IMR-90 (cell line): ENCODE measurements around the gene EPB41L4A. TPM values are rescaled to one million over a fixed set of nuclear protein-coding genes. Genes with fewer than 3 reads are reported as not detected.

ENCODE experiments used
- ATAC-seq: fragments of 200-7000 bp; cut with Tn5 transposase; 2 replicates; pipeline ENCODE4 v1.9.1; 2020; ENCODE audit warnings: low read depth, mild to moderate bottlenecking, moderate library complexity
- BruUV-seq: library from RNA; stranded (reverse); fragments of 400-500 nt; replicated peaks from 2 replicates; lab custom pipeline; 2021; lab: Mats Ljungman, UMichigan
- CTCF ChIA-PET: fragments of 300-600 bp; formaldehyde crosslinking; extraction: SDS; loops from one replicate; lab custom pipeline; 2021; ENCODE audit warnings: antibody characterized with exemption; lab: Yijun Ruan, JAX
- POLR2A ChIA-PET: fragments of 300-600 bp; sonication (Branson Sonifier 250); formaldehyde crosslinking; loops from one replicate; lab custom pipeline; 2022; ENCODE audit warnings: antibody characterized with exemption; ENCODE audit not compliant: unreplicated experiment; lab: Charles Lee
- DNase-seq: peaks from one replicate; pipeline ENCODE4 v3.0.0; 2013
- H2AFZ ChIP-seq: replicated peaks from 2 replicates; pipeline ENCODE3; 2013; ENCODE audit warnings: low read length, mild to moderate bottlenecking; ENCODE audit not compliant: poor library complexity
- H2AK5ac ChIP-seq: 2 replicates; pipeline ENCODE4 v1.6.1; 2013; ENCODE audit warnings: low read depth, low read length, inconsistent platforms
- H2AK9ac ChIP-seq: replicated peaks from 2 replicates; pipeline ENCODE3; 2013; ENCODE audit warnings: mild to moderate bottlenecking, low read depth, low read length, moderate library complexity; ENCODE audit not compliant: poor library complexity
- H2BK120ac ChIP-seq: 2 replicates; pipeline ENCODE4 v1.6.1; 2013; ENCODE audit warnings: low read depth, low read length, inconsistent platforms
- H2BK15ac ChIP-seq: 3 replicates; pipeline ENCODE4 v1.6.1; 2013; ENCODE audit warnings: low read depth, low read length, inconsistent platforms
- H2BK20ac ChIP-seq: 2 replicates; pipeline ENCODE4 v1.6.1; 2013; ENCODE audit warnings: low read depth, mild to moderate bottlenecking, inconsistent platforms, low read length, moderate library complexity
- H2BK5ac ChIP-seq: 2 replicates; pipeline ENCODE4 v1.6.1; 2013; ENCODE audit warnings: mild to moderate bottlenecking, low read depth, low read length, inconsistent platforms; ENCODE audit not compliant: poor library complexity, severe bottlenecking
- H3K14ac ChIP-seq: replicated peaks from 2 replicates; pipeline ENCODE4 v1.6.1; 2013; ENCODE audit warnings: low read depth, low read length, inconsistent platforms
- H3K18ac ChIP-seq: 2 replicates; pipeline ENCODE4 v1.6.1; 2013; ENCODE audit warnings: low read depth, low read length, control low read depth
- H3K23ac ChIP-seq: 2 replicates; pipeline ENCODE4 v1.6.1; 2013; ENCODE audit warnings: low read depth, low read length, inconsistent platforms
- H3K27ac ChIP-seq: 2 replicates; pipeline ENCODE4 v1.5.1; 2013; ENCODE audit warnings: mild to moderate bottlenecking, control low read depth, low read length; ENCODE audit not compliant: insufficient read depth
- H3K27me3 ChIP-seq: 2 replicates; pipeline ENCODE4 v1.6.1; 2013; ENCODE audit warnings: low read length; ENCODE audit not compliant: control insufficient read depth, insufficient read depth
- H3K36me3 ChIP-seq: 2 replicates; pipeline ENCODE4 v1.6.1; 2013; ENCODE audit warnings: low read length, mixed read lengths; ENCODE audit not compliant: control insufficient read depth, insufficient read depth
- H3K4ac ChIP-seq: 2 replicates; pipeline ENCODE4 v1.6.1; 2013; ENCODE audit warnings: low read depth, low read length, inconsistent platforms
- H3K4me1 ChIP-seq: 2 replicates; pipeline ENCODE4 v1.6.1; 2013; ENCODE audit warnings: low read length, mixed read lengths; ENCODE audit not compliant: control insufficient read depth, insufficient read depth
- H3K4me2 ChIP-seq: 2 replicates; pipeline ENCODE4 v1.6.1; 2013; ENCODE audit warnings: low read depth, mild to moderate bottlenecking, control low read depth, low read length, moderate library complexity
- H3K4me3 ChIP-seq: 2 replicates; pipeline ENCODE4 v1.5.1; 2013; ENCODE audit warnings: low read depth, mild to moderate bottlenecking, control low read depth, low read length, moderate library complexity; ENCODE audit not compliant: insufficient read depth
- H3K56ac ChIP-seq: 2 replicates; pipeline ENCODE4 v1.6.1; 2013; ENCODE audit warnings: low read length, inconsistent platforms; ENCODE audit not compliant: insufficient read depth; ENCODE audit errors: extremely low read depth
- H3K79me1 ChIP-seq, 2 experiments: 2 replicates each; pipeline ENCODE4 v1.6.1; 2013; ENCODE audit warnings: low read length in 2 of 2, inconsistent platforms in 1 of 2, low read depth in 1 of 2
- H3K9ac ChIP-seq: 2 replicates; pipeline ENCODE4 v1.6.1; 2013; ENCODE audit warnings: low read depth, low read length, control low read depth
- H3K9me1 ChIP-seq: 2 replicates; pipeline ENCODE4 v1.6.1; 2013; ENCODE audit warnings: low read length, inconsistent platforms; ENCODE audit not compliant: insufficient read depth
- H3K9me3 ChIP-seq: 2 replicates; pipeline ENCODE4 v1.6.1; 2013; ENCODE audit warnings: low read length; ENCODE audit not compliant: control insufficient read depth, insufficient read depth
- H4K20me1 ChIP-seq: 2 replicates; pipeline ENCODE4 v1.6.1; 2013; ENCODE audit warnings: low read length, inconsistent platforms; ENCODE audit not compliant: insufficient read depth
- H4K5ac ChIP-seq: 2 replicates; pipeline ENCODE4 v1.6.1; 2013; ENCODE audit warnings: mild to moderate bottlenecking, low read depth, low read length, control low read depth
- H4K8ac ChIP-seq, 2 experiments: 2 replicates each; pipeline ENCODE4 v1.6.1; 2013; ENCODE audit warnings: low read depth in 2 of 2, low read length in 2 of 2, control low read depth in 1 of 2, inconsistent platforms in 1 of 2
- H4K91ac ChIP-seq: 2 replicates; pipeline ENCODE4 v1.6.1; 2013; ENCODE audit warnings: low read depth, low read length, inconsistent platforms; ENCODE audit not compliant: insufficient read depth
- CEBPB ChIP-seq: IDR thresholded peaks from 2 replicates; pipeline ENCODE4 v1.6.1; 2012; ENCODE audit warnings: low read depth, low read length, improper control_type of control experiment
- CHD1 ChIP-seq: IDR thresholded peaks from 2 replicates; pipeline ENCODE4 v1.6.1; 2012; ENCODE audit warnings: low read depth, low read length, improper control_type of control experiment
- FOS ChIP-seq: fragments of 150-350 bp; IDR thresholded peaks from 2 replicates; pipeline ENCODE4 v1.6.1; 2016; ENCODE audit warnings: low read depth, low read length
- MAZ ChIP-seq: IDR thresholded peaks from 2 replicates; pipeline ENCODE4 v1.6.1; 2012; ENCODE audit warnings: low read depth, mild to moderate bottlenecking, low read length, improper control_type of control experiment, moderate library complexity, borderline replicate concordance
- NFE2L2 ChIP-seq: fragments of 150-350 bp; IDR thresholded peaks from 2 replicates; pipeline ENCODE4 v1.6.1; 2016; ENCODE audit warnings: low read depth, mild to moderate bottlenecking, low read length
- RAD21 ChIP-seq: IDR thresholded peaks from 2 replicates; pipeline ENCODE4 v1.6.1; 2012; ENCODE audit warnings: low read length, improper control_type of control experiment
- RCOR1 ChIP-seq: IDR thresholded peaks from 2 replicates; pipeline ENCODE4 v1.6.1; 2012; ENCODE audit warnings: mild to moderate bottlenecking, low read length, improper control_type of control experiment; ENCODE audit not compliant: insufficient replicate concordance
- RFX5 ChIP-seq: IDR thresholded peaks from 2 replicates; pipeline ENCODE4 v1.8.0; 2012; ENCODE audit warnings: low read depth, mild to moderate bottlenecking, low read length, moderate library complexity
- SMC3 ChIP-seq: fragments of 150-350 bp; IDR thresholded peaks from 2 replicates; pipeline ENCODE4 v1.6.1; 2016; ENCODE audit warnings: low read depth, mild to moderate bottlenecking, antibody characterized with exemption, low read length, moderate library complexity
- WGBS, 2 experiments: methylation state at CpG; one replicate each; pipeline versions ENCODE4 v1.1.5 to v1.1.7; 2013; ENCODE audit warnings: missing lambda C conversion rate in 2 of 2; ENCODE audit not compliant: insufficient read length in 1 of 2; ENCODE audit errors: extremely low coverage in 2 of 2; 5-methylcytosine and 5-hydroxymethylcytosine counted together
- dilution Hi-C: fragments of 300-500 bp; cut with HindIII; formaldehyde crosslinking; loops from one replicate; pipeline ENCODE4 v1.14.3; 2018; ENCODE audit warnings: low sequenced_read_pairs; ENCODE audit not compliant: unreplicated experiment
- in situ Hi-C: fragments of 300-500 bp; cut with MboI; formaldehyde crosslinking; loops from 3 replicates; pipeline ENCODE4 v1.14.3; 2019; ENCODE audit warnings: low sequenced_read_pairs, inconsistent platforms, mixed read lengths
- intact Hi-C: fragments of 100-400 bp; cut with micrococcal nuclease; formaldehyde crosslinking; loops from 2 replicates; pipeline ENCODE4 v1.10.0; 2022
- polyA plus RNA-seq, 3 experiments: library from polyadenylated mRNA; depleted of rRNA; stranded (reverse); fragments of >200 nt; gene quantifications; 2 replicates each; pipeline ENCODE4 v1.2.3, GENCODE V29; 2012; ENCODE audit warnings: low replicate concordance in 1 of 3
- total RNA-seq: library from RNA; depleted of rRNA; stranded (reverse); fragments of >200 nt; gene quantifications from 2 replicates; pipeline ENCODE4 v1.2.3, GENCODE V29; 2012
- TF ChIP-seq, protein P1 (sequence below): conservative IDR thresholded peaks from 2 replicates; pipeline ENCODE4 v1.5.1; 2012; ENCODE audit warnings: mild to moderate bottlenecking, low read depth, low read length, improper control_type of control experiment
- TF ChIP-seq, protein P2 (sequence below): fragments of 150-350 bp; IDR thresholded peaks from 2 replicates; pipeline ENCODE4 v1.6.1; 2016; ENCODE audit warnings: low read depth, mild to moderate bottlenecking, low read length, moderate library complexity, borderline replicate concordance
- TF ChIP-seq, protein P3 (sequence below): fragments of 150-350 bp; IDR thresholded peaks from 2 replicates; pipeline ENCODE4 v1.6.1; 2017; ENCODE audit warnings: mild to moderate bottlenecking, antibody characterized with exemption, low read length, low read depth

Gene EPB41L4A
- total and polyA plus RNA-seq, 2 of the 4 experiments (the other 2 are of a cell fraction), result under 0.01 to 0.02 TPM

DNA sequence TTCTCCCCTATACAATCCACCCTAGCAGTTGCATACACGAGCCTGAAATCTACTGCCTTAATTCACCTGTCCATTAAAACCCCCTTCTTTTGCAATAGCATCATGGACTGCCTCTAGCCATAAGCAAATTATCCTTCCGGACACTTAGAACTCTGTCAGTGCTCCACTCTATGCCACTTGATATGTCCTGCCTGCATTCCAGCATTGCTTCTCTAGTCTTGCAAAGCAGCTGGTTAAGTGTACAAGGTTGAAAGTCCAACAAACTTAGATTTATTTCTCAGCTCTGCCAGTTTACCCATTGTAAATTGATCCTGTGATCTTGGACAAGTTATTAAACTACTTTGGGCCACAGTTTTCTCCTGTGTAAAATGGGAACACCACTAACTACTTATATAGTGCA is 197.9 kb downstream of the EPB41L4A start:
- in situ Hi-C loops, result no loop called here
- Histone ChIP-seq H4K91ac (no peak overlapping the region), H3K4ac (no peak overlapping the region), H4K8ac (no peak overlapping the region), H3K9me3 (no peaks in the 10 kb centered on the region), H3K56ac (no peak overlapping the region), H2AK9ac (no peak overlapping the region), H2AFZ (no peak overlapping the region), H2BK15ac (no peak overlapping the region), H2BK5ac (no peak overlapping the region), H3K79me1 (no peaks in the 10 kb centered on the region), H2AK5ac (no peak overlapping the region), H3K4me2 (no peak overlapping the region), H2BK20ac (no peak overlapping the region), H3K14ac (no peak overlapping the region), H2BK120ac (no peak overlapping the region), H3K9ac (no peak overlapping the region), H3K36me3 (no peaks in the 10 kb centered on the region), H3K9me1 (no peaks in the 10 kb centered on the region), H3K4me3 (no peak overlapping the region), H3K23ac (no peak overlapping the region), H3K27me3 (no peaks in the 10 kb centered on the region; the same call in none of the 2 replicates), H3K27ac (no peak overlapping the region), H3K4me1 (no peaks in the 10 kb centered on the region), H4K5ac (no peak overlapping the region), H4K20me1 (no peaks in the 10 kb centered on the region), H3K18ac (no peak overlapping the region)
- intact Hi-C loops, result no loop called here
- CTCF ChIA-PET, result interaction anchor here (1.1 kb wide), 1 partner anchor 18 kb away, joined by 3 read pairs; no protein-coding TSS in a partner anchor
- dilution Hi-C loops, result no loop called here
- no peak for TF ChIP-seq CEBPB
- TF ChIP-seq RAD21, result no peak
- TF ChIP-seq RFX5, result no peak
- TF ChIP-seq, protein P1, sequence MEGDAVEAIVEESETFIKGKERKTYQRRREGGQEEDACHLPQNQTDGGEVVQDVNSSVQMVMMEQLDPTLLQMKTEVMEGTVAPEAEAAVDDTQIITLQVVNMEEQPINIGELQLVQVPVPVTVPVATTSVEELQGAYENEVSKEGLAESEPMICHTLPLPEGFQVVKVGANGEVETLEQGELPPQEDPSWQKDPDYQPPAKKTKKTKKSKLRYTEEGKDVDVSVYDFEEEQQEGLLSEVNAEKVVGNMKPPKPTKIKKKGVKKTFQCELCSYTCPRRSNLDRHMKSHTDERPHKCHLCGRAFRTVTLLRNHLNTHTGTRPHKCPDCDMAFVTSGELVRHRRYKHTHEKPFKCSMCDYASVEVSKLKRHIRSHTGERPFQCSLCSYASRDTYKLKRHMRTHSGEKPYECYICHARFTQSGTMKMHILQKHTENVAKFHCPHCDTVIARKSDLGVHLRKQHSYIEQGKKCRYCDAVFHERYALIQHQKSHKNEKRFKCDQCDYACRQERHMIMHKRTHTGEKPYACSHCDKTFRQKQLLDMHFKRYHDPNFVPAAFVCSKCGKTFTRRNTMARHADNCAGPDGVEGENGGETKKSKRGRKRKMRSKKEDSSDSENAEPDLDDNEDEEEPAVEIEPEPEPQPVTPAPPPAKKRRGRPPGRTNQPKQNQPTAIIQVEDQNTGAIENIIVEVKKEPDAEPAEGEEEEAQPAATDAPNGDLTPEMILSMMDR, result no peak
- TF ChIP-seq SMC3, result no peak
- TF ChIP-seq MAZ, result no peak
- TF ChIP-seq NFE2L2, result no peak
- TF ChIP-seq, protein P2, sequence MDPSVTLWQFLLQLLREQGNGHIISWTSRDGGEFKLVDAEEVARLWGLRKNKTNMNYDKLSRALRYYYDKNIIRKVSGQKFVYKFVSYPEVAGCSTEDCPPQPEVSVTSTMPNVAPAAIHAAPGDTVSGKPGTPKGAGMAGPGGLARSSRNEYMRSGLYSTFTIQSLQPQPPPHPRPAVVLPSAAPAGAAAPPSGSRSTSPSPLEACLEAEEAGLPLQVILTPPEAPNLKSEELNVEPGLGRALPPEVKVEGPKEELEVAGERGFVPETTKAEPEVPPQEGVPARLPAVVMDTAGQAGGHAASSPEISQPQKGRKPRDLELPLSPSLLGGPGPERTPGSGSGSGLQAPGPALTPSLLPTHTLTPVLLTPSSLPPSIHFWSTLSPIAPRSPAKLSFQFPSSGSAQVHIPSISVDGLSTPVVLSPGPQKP, result no peak
- TF ChIP-seq, protein P3, sequence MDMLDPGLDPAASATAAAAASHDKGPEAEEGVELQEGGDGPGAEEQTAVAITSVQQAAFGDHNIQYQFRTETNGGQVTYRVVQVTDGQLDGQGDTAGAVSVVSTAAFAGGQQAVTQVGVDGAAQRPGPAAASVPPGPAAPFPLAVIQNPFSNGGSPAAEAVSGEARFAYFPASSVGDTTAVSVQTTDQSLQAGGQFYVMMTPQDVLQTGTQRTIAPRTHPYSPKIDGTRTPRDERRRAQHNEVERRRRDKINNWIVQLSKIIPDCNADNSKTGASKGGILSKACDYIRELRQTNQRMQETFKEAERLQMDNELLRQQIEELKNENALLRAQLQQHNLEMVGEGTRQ, result no peak
- no peak for TF ChIP-seq FOS
- TF ChIP-seq CHD1, result no peak
- no peak for TF ChIP-seq RCOR1
- DNase-seq (no peak), ATAC-seq (no peak)
- no TSS peak for BruUV-seq
- POLR2A ChIA-PET, result no interaction called here
- WGBS, 2 experiments, result 17% methylated on average over 1 of the region's 2 CpGs; no CpG with 5 or more reads in 1 of the 2 experiments
